Liver (tissue), 9 donors: Measurements from ENCODE around the gene DPH3. TPM values are rescaled to one million over a fixed set of nuclear protein-coding genes. Genes with fewer than 3 reads are reported as not detected.
"Not testable (repeated sequence)": the region's sequence is repeated elsewhere in the genome, so short reads cannot be mapped to it uniquely, and the experiment has no call there.

Source experiments
- DNase-seq: peaks from one replicate; pipeline ENCODE4 v3.0.0-alpha.2; 2017; ENCODE audit warnings: low spot score
- H3K27ac ChIP-seq, 2 donors: one replicate each; pipeline ENCODE4 v1.7.0; 2013; ENCODE audit warnings: inconsistent platforms in 2 of 2, low read length in 2 of 2, control low read depth in 1 of 2, low read depth in 1 of 2, mild to moderate bottlenecking in 1 of 2
- H3K27me3 ChIP-seq, 4 donors: one replicate each; pipeline versions ENCODE4 v1.6.1 to v1.7.0; 2013; ENCODE audit warnings: low read length in 3 of 4, inconsistent platforms in 1 of 4, mild to moderate bottlenecking in 1 of 4, moderate library complexity in 1 of 4; ENCODE audit not compliant: control insufficient read depth in 4 of 4, insufficient read depth in 4 of 4
- H3K36me3 ChIP-seq, 4 donors: one replicate each; pipeline versions ENCODE4 v1.6.1 to v1.7.0; 2013; ENCODE audit warnings: low read length in 3 of 4, mild to moderate bottlenecking in 3 of 4, low read depth in 1 of 4, moderate library complexity in 1 of 4; ENCODE audit not compliant: control insufficient read depth in 4 of 4, insufficient read depth in 3 of 4
- H3K4me1 ChIP-seq, 4 donors: one replicate each; pipeline versions ENCODE4 v1.6.1 to v1.7.0; 2013; ENCODE audit warnings: low read length in 3 of 4, mild to moderate bottlenecking in 3 of 4, moderate library complexity in 1 of 4; ENCODE audit not compliant: control insufficient read depth in 4 of 4, insufficient read depth in 4 of 4
- H3K4me3 ChIP-seq, 3 donors: one replicate each; pipeline versions ENCODE4 v1.6.1 to v1.7.0; 2013; ENCODE audit warnings: low read length in 3 of 3, control low read depth in 1 of 3, low read depth in 1 of 3, mild to moderate bottlenecking in 1 of 3
- H3K9ac ChIP-seq, 2 donors: one replicate each; pipeline ENCODE4 v1.7.0; 2013; ENCODE audit warnings: low read length in 2 of 2, mild to moderate bottlenecking in 2 of 2, moderate library complexity in 2 of 2, control low read depth in 1 of 2, low read depth in 1 of 2
- H3K9me3 ChIP-seq, 4 donors: one replicate each; pipeline versions ENCODE4 v1.6.1 to v1.7.0; 2013; ENCODE audit warnings: low read length in 3 of 4; ENCODE audit not compliant: control insufficient read depth in 4 of 4
- EGR1 ChIP-seq, 2 donors: IDR thresholded peaks; 2 replicates each; pipeline ENCODE4 v1.6.1; 2016 to 2018; ENCODE audit warnings: antibody characterized with exemption in 2 of 2, low read depth in 2 of 2
- FOXA1 ChIP-seq: IDR thresholded peaks from 2 replicates; pipeline ENCODE4 v1.6.1; 2016; ENCODE audit warnings: antibody characterized with exemption
- FOXA2 ChIP-seq: IDR thresholded peaks from 2 replicates; pipeline ENCODE4 v1.6.1; 2016; ENCODE audit warnings: antibody characterized with exemption
- GABPA ChIP-seq, 2 donors: IDR thresholded peaks in 1 of 2; conservative IDR thresholded peaks in 1 of 2; 2 replicates each; pipeline ENCODE4 v1.6.1; 2016; ENCODE audit warnings: antibody characterized with exemption in 2 of 2, mild to moderate bottlenecking in 1 of 2, moderate library complexity in 1 of 2
- HNF4A ChIP-seq, 2 donors: conservative IDR thresholded peaks; 2 replicates each; pipeline ENCODE4 v1.6.1; 2016; ENCODE audit warnings: antibody characterized with exemption in 2 of 2, mild to moderate bottlenecking in 2 of 2
- MAX ChIP-seq: IDR thresholded peaks from 2 replicates; pipeline ENCODE4 v1.6.1; 2016; ENCODE audit warnings: antibody characterized with exemption
- RAD21 ChIP-seq, 2 donors: IDR thresholded peaks; 2 replicates each; pipeline ENCODE4 v1.6.1; 2016; ENCODE audit warnings: antibody characterized with exemption in 2 of 2, mild to moderate bottlenecking in 2 of 2
- REST ChIP-seq: IDR thresholded peaks from 2 replicates; pipeline ENCODE4 v1.6.1; 2016; ENCODE audit warnings: antibody characterized with exemption, mild to moderate bottlenecking
- RXRA ChIP-seq, 2 donors: IDR thresholded peaks; 2 replicates each; pipeline ENCODE4 v1.6.1; 2017 to 2018; ENCODE audit warnings: antibody characterized with exemption in 2 of 2, mild to moderate bottlenecking in 1 of 2
- SP1 ChIP-seq: IDR thresholded peaks from 2 replicates; pipeline ENCODE4 v1.6.1; 2018; ENCODE audit warnings: antibody characterized with exemption, mild to moderate bottlenecking
- ZBTB33 ChIP-seq: IDR thresholded peaks from 2 replicates; pipeline ENCODE4 v1.6.1; 2016; ENCODE audit warnings: antibody characterized with exemption
- WGBS: extraction: QIAGEN DNeasy Blood & Tissue Kit; methylation state at CpG from one replicate; pipeline ENCODE4 v1.1.7; 2013; 5-methylcytosine and 5-hydroxymethylcytosine counted together
- polyA plus RNA-seq, 2 donors: library from polyadenylated mRNA; stranded (reverse) in 1 of 2; unstranded in 1 of 2; fragments of 200-250 nt in 1 of 2; fragments of >200 nt in 1 of 2; fragmentation: Nextera tagmentation in 1 of 2; extraction: Ambion mirVana in 1 of 2; gene quantifications; one replicate each; pipeline versions ENCODE4 v1.2.1 to v1.2.3, GENCODE V29; 2013 to 2015
- total RNA-seq, 2 donors: library from RNA; depleted of rRNA; stranded (reverse); fragments of >200 nt; gene quantifications; one replicate each; pipeline ENCODE4 v1.2.3, GENCODE V29; 2014
- donor health status: healthy.
- donor health status: healthy.
- donor health status: healthy.
- donor health status: healthy.
- donor health status: healthy.

The DPH3 gene
- total and polyA plus RNA-seq, 4 donors: 7.8 to 19.1 (median 11.6) TPM

DNA sequence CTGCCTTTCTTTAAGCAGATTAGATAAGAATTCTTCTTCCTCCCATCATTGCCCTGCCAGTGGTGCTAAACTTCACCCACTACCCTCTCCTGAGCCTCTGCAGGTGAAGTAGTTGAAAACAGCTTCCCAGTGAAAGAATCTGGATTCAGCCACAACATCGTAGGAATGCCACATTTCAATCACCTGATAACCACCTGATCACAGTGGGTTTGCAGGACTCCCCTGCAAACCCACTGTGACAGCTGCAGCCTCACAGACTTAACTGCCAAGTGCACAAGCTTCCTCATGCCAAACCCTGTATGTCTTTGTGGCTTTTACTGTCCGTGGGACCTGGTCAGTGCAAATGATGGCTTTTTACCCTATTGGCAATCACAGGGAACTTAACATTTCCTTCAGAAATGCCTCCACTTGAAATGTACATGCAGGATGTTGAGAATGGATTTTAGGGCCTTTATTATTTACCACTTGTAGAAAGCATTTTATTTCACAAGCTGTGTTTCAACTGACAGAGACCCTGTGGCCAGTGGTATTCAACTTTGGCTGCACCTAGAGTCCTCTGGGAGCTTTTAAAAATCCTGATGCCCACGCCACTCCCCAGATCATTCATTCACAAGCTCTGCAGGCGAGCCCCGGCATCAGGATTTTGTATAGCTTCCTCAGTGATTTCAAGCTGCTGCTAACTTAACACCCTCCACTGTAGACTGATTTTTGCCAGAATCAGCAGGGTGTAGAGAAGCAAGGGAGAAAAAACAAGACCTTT lies 49.3 kb upstream of the DPH3 start:
- WGBS: 89% methylated on average over 5 of the region's 5 CpGs
- peaks cover 0 to 28% (median 10%) of the 10 kb centered on the region in 4 donors for H3K36me3 ChIP-seq
- H3K27ac ChIP-seq: no peak overlapping the region
- no peak overlapping the region for H3K9ac ChIP-seq
- no peaks in the 10 kb centered on the region for H3K27me3 ChIP-seq
- TF ChIP-seq GABPA (IDR thresholded peaks at IDR 0.05 in 1 of 2, conservative IDR thresholded peaks at IDR 0.05 in 1 of 2) (no peak), EGR1 (IDR thresholded peaks at IDR 0.05; ENCODE audit: low read depth in 2 of 2) (no peak), REST (no peak), FOXA1 (no peak), MAX (no peak), FOXA2 (no peak), SP1 (no peak)
- no peaks in the 10 kb centered on the region for H3K9me3 ChIP-seq
- peaks cover 0 to 14% (median 2%) of the 10 kb centered on the region in 4 donors for H3K4me1 ChIP-seq
- no peak overlapping the region for H3K4me3 ChIP-seq
- DNase-seq: no peak

DNA sequence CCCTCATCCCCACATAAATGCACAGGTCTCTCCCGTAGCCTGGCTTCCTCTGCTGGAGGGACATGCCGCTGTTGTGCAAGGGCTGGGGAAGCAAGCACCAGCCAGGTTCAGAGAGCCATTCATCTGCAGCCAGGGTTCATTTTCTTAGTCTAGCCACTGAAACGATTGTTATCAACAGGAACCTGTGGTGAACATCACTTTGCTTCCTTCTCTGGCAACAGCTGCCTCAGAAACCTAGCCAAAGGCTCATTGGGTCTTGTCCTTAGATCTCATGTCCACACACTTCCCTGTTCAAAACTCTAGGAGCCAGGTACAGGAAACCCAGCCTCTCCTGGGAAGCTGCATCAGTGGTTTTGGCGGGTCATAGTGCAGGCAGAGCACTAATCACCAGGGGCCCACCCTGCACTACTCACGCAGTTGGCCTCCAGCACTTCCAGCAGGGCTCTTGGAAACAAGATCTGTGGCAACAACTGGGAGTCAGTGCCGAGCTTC lies 47.3 kb upstream of the DPH3 start:
- Histone ChIP-seq H3K36me3 (peaks cover 0 to 28% (median 9%) of the 10 kb centered on the region in 4 donors), H3K4me3 (no peak overlapping the region), H3K27me3 (no peaks in the 10 kb centered on the region), H3K4me1 (peaks cover 0 to 14% (median 2%) of the 10 kb centered on the region in 4 donors), H3K9me3 (no peaks in the 10 kb centered on the region), H3K27ac (peak overlapping the region in 1 of 2 donors; percentile 19), H3K9ac (no peak overlapping the region)
- no peak for DNase-seq
- no peak for TF ChIP-seq ZBTB33
- TF ChIP-seq RAD21 (IDR thresholded peaks at IDR 0.05): peak in 1 of 2 donors; percentile 41
- peak in 1 of 2 donors; percentile 15 for TF ChIP-seq RXRA (IDR thresholded peaks at IDR 0.05)
- TF ChIP-seq HNF4A (conservative IDR thresholded peaks at IDR 0.05): peak in 1 of 2 donors; percentile 10
- WGBS: 46% methylated on average over 6 of the region's 6 CpGs

DNA sequence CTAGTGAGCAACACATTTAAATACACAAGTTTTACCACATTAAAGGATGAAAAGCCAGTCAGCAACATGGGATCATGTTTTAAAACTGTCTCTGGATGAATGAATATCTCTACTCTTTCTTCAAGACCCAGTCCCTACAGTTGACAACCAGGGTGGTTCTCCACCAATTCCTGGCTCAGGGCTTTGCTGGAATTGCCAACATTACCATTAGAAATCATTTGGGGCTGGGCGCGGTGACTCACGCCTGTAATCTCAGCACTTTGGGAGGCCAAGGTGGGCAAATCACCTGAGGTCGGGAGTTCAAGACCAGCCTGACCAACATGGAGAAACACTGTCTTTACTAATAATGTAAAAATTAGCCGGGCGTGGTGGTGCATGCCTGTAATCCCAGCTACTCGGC lies 45.7 kb upstream of the DPH3 start:
- H3K9ac ChIP-seq, H3K4me3 ChIP-seq, H3K27me3 ChIP-seq, DNase-seq, H3K9me3 ChIP-seq, H3K27ac ChIP-seq: not testable (repeated sequence)
- WGBS: 98% methylated on average over 7 of the region's 7 CpGs
- H3K36me3 ChIP-seq: peaks cover 0 to 18% (median 5%) of the 10 kb centered on the region in 4 donors
- peaks cover 3 to 20% (median 5%) of the 10 kb centered on the region in 4 donors for H3K4me1 ChIP-seq
